GM18868 (cell line): ENCODE measurements around the gene TOGARAM1.

Source experiments
- ATAC-seq: cut with Tn5 transposase; IDR thresholded peaks from one replicate; pipeline ENCODE4 v1.9.1; 2021; ENCODE audit warnings: mild to moderate bottlenecking, moderate library complexity; ENCODE audit not compliant: unreplicated experiment

TOGARAM1 gene

GRCh38 chr14:45083976-45084722 is 122.2 kb downstream of the TOGARAM1 start, which contains the start of gene PRPF39:
Gene PRPF39 (plus strand): TSS chr14:45084116. CDS start chr14:45095240, 11,124 bp downstream.
- ATAC-seq: peak; percentile 87

- ATAC-seq: no peak
Measured at GRCh38 chr14:45084946-45085346, 123.0 kb downstream of the TOGARAM1 start.

GRCh38 chr14:45089813-45090212 is 127.8 kb downstream of the TOGARAM1 start:
- ATAC-seq: peak; percentile 91

GRCh38 chr14:45091710-45092109 is 129.7 kb downstream of the TOGARAM1 start:
- ATAC-seq: no peak

- no peak for ATAC-seq
Measured at GRCh38 chr14:45094275-45094674, 132.3 kb downstream of the TOGARAM1 start.

- no peak for ATAC-seq
Measured at GRCh38 chr14:45095143-45095542, 133.2 kb downstream of the TOGARAM1 start.

GRCh38 chr14:45096218-45096617 is 134.2 kb downstream of the TOGARAM1 start:
- no peak for ATAC-seq

GRCh38 chr14:45103806-45104205 is 141.8 kb downstream of the TOGARAM1 start:
- no peak for ATAC-seq

GRCh38 chr14:45104561-45104960 is 142.6 kb downstream of the TOGARAM1 start:
- ATAC-seq: no peak

GRCh38 chr14:45112896-45113781 is 151.1 kb downstream of the TOGARAM1 start:
- no peak for ATAC-seq

GRCh38 chr14:45114327-45114726 is 152.3 kb downstream of the TOGARAM1 start:
- ATAC-seq: no peak

- ATAC-seq: no peak
Measured at GRCh38 chr14:45118594-45118993, 156.6 kb downstream of the TOGARAM1 start.

GRCh38 chr14:45120096-45120495 is 158.1 kb downstream of the TOGARAM1 start:
- ATAC-seq: peak; percentile 56

- no peak for ATAC-seq
Measured at GRCh38 chr14:45123271-45123670, 161.3 kb downstream of the TOGARAM1 start.
